Muscle of back (tissue), 11 donors: ENCODE results near the gene TRAPPC6A. TPM values are rescaled to one million over a fixed set of nuclear protein-coding genes. Genes with fewer than 3 reads are reported as not detected.

Experiments
- DNase-seq, 3 donors: peaks; one replicate each; pipeline versions ENCODE4 v3.0.0 to v3.0.0-alpha.2; 2013
- polyA plus RNA-seq, 10 donors: library from polyadenylated mRNA; unstranded; fragments of 120-200 nt; gene quantifications; one replicate each; pipeline ENCODE4 v1.2.1, GENCODE V29; 2013; ENCODE audit not compliant: insufficient read length in 10 of 10

TRAPPC6A gene
- polyA plus RNA-seq, 10 donors = 15.3 to 28.5 (median 19.5) TPM

- DNase-seq = no peak
Measured at GRCh38 chr19:45187421-45188100, 9.5 kb upstream of the TRAPPC6A start.

GRCh38 chr19:45186509-45187334, 8.7 kb upstream of the TRAPPC6A start:
- DNase-seq = no peak

- DNase-seq = no peak
Measured at GRCh38 chr19:45184115-45184514, 6.1 kb upstream of the TRAPPC6A start.

DNA sequence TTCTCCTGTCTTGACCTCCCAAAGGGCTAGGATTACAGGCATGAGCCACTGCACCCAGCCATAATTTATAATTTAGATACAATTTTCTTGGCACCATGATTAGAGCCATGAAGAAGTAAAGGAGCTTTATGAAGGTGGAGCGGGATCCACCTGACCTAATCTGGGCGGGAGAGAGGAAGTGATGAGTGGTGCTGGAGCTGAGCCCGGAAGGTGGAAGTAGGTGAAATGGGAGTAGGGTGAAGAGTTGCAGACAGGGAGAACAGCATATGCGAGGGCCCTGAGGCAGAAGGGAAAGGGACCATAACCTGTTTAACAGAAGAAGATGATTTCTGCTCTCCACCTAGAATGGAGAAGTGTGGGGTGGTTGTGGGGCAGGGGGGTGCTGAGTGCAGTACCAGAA, 4.7 kb upstream of the TRAPPC6A start:
- no peak for DNase-seq

- DNase-seq = no peak
Measured at GRCh38 chr19:45180936-45181335, 2.9 kb upstream of the TRAPPC6A start.

DNA sequence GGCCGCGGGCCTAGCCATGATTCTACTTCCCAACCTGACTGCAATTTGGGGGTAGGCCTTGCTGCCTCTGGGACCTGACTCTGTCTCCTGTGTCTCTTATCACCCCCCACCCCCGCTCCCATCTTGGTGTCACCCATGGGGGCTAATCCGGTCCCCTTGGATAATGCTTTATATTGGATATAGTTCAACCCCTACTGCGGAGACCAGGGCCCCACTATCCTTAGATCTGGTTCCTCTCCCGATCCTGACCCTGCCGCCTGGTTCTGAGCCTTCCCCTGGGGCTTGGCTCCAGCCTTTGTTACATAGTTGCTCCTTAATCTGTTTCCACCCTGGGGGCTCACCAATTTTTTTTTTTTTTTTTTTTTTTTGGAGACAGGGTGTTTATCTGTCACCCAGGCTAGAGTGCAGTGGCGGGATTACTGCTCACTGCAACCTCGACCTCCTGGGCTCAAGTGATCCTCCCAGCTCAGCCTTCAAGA, 1.9 kb upstream of the TRAPPC6A start:
- no peak for DNase-seq

GRCh38 chr19:45179072-45179891, 1.2 kb upstream of the TRAPPC6A start:
- DNase-seq = peak in 1 of 3 donors; percentile 64

DNA sequence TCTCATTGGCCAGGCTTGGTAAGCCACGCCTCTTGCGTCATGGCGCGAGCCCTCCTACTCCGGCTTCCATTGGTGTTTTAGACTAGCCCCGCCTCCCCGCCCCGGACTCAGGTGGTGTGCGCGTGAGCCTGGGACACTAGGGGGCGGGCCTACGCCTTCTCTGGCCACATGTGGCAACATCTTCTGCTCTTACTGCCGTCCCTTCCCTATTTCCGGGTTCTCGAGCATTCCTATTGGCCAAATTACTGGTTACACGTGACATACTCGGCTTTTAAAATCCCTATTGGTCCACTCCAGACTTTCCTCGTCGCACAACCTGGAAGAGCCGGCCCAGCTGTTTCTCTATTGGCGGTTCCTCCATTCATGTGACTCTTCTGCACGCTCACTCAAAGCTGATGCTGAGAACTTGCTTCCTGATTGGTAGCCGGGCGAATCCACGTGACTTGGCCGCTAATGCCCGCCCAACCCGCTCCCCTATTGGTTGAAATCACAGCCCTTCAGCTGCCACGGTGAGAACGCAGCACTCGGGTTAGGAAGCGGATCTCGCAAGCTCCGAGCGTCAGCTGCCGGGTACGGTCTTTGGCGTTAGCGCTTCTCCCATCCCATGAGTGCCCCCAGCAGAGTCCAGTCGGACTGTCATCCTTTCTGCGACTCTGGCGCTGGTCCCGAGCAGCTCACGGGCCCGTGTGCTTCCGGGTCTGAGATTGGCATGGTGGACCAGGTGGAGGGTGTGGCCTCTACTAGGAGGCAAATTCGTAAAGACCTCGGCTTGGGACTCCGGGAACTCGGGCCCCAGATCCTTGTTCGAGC, 430 bp upstream of the TRAPPC6A start, which contains the start of gene BLOC1S3:
Gene BLOC1S3 (plus strand): TSS at position 523 of the 810 bp plus-strand sequence. CDS start 513 bp downstream, outside the sequence.
- peak; percentile 100 for DNase-seq

DNA sequence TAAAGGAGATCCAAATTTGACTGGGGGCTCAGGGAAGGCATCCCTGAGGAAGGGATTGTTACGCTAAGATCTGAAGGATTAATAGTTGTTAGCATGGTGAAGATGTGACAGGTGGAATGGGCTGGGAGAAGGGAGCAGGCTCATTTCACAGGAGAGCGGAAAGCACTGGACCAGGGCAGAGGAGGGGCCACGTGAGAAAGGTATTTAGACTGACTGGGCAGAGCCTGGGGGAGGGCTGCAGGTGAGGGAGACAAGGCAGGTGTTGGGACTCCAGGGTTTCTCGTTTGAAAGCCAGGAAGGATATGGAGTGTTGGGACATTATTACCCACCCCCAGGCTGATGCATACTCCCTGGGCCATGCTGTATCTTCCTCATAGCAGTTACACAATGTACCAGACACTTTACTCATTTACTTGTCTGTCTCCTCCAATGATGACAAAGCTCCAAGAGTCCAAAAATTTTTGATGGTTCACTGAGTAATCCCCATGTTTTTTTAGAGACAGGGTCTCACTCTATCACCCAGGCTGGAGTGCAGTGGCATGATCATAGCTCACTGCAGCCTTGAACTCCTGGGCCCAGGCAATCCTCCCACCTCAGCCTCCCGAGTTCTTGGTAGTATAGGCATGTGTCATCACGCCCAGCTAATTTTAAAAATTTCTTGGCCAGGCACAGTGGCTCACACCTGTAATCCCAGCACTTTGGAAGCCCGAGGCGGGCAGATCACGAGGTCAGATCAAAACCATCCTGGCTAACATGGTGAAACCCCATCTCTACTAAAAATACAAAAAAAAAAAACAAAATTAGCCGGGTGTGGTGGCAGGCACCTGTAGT, 2.3 kb downstream of the TRAPPC6A start:
- DNase-seq = no peak

- no peak for DNase-seq
Measured at GRCh38 chr19:45173816-45174215, 4.2 kb downstream of the TRAPPC6A start.

- DNase-seq = no peak
Measured at GRCh38 chr19:45172611-45173208, 5.3 kb downstream of the TRAPPC6A start.

DNA sequence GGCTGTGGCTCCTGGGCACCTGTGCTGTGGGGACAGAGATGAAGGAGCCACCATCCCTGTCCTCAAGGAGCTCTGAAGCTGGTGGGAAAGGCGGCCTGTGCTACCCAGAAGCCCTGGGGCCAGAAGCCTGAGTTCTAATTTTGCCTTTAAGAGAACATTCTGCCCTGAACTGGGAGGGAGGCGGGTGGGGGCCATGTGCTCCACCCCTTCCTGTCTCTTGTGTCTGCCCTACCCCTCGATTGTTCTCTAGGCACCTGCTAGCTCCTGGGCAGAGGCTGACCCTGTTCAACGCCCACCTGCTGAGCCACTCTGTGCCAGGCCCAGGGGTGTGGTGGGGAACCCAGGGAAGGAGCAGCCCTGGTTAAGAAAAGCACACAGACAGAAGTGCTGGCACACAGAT, 5.9 kb downstream of the TRAPPC6A start:
- no peak for DNase-seq

DNA sequence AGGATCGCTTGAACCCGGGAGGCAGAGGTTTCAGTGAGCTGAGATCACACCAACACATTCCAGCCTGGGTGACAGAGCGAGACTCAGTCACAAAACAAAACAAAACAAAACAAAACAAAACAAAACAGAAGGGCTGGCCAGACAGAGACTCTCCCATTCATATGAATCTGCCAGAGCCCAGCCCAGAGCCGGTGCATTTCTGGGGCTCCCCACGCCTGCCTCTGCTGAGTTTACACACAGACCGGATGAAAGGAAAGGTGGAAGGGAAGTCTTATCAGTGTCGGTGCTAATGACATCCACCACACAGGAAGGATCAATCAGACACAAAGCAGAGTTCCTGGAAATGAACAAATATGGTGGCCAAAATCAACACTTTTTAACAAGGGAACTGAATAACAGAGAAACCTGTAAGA, 6.8 kb downstream of the TRAPPC6A start:
- DNase-seq = no peak

GRCh38 chr19:45170146-45171106, 7.6 kb downstream of the TRAPPC6A start:
- DNase-seq = no peak

DNA sequence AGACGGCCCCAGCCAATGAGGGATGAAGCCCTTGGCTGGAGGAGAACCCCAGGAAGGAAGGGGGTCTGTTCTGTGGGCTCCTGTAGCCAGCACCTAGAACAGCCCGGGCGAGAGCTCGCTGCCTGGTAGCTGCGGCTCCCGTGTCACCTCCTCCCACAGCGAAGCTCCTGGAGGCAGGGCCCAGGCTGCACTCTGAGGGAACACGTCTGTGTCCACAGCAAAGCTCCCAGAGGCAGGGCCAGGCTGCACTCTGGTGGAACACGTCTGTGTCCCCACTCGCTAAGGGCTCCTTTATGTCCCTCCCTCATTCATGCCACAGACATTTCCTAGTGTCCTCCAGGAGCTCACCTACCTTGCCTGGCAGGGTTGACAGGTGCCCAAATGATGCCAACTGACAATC, 8.4 kb downstream of the TRAPPC6A start:
- DNase-seq = no peak

DNA sequence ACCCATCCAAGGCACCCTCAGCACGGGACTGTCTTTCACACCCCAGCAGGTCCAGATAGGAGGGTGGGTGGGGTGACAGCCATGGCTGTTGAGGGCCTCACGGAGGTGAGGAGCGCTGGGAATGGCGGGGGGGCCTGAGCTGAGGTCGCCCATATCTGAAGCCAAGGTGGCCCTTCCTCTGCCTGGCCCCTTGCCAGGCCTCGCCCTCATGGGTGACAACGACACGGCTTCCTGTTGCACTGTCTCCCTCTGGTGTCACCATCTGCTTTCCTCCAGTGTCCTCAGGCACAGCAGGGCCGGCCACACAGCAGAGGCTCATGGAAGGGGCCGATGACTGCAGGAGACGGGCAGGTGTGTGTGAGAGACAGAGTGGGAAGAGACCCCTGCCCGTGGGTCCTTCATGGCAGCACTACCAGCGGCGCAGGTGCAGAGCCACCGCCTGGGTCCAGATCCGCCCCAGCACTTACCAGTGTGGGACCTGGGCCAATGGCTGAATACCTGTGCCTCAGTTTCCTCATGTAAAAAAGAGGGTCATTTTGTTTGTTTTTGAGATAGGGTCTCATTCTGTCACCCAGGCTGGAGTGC, 9.2 kb downstream of the TRAPPC6A start:
- peak in 1 of 3 donors; percentile 1 for DNase-seq

DNA sequence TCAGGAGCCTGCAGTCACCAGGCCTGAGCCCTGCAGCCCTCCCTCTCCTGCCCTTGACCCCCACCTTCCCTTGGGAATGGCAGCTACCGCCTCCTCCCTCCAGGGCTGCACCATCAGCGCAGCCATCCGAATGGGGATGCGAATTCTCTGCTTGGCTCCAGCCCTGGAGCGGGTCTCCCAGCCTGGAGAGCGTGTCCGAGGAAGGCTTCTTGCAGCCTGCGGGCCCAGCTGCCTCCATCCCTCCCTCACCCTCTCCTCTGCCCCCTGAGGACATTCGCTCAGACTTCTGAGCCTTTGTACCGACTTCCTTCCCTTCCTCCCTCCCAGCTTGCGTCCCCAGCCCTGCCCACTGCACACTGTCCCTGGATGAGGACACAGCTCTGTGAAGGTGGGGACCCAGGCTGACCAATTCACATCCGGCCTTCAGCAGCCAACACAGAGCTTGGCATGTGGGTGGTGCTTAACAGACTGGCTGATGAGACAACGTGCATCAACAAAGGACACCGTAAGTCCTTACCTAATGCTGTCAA, 11.2 kb downstream of the TRAPPC6A start:
- DNase-seq = no peak
